ENCODE results near the gene KCNQ1. TPM values are rescaled to one million over a fixed set of nuclear protein-coding genes. Genes with fewer than 3 reads are reported as not detected.

Gene KCNQ1
- total and polyA plus RNA-seq, 9 of the 15 experiments (the other 6 are each of a cell fraction or from before 2014, with no cell fraction given), result 0.44 TPM; not detected in 8

DNA sequence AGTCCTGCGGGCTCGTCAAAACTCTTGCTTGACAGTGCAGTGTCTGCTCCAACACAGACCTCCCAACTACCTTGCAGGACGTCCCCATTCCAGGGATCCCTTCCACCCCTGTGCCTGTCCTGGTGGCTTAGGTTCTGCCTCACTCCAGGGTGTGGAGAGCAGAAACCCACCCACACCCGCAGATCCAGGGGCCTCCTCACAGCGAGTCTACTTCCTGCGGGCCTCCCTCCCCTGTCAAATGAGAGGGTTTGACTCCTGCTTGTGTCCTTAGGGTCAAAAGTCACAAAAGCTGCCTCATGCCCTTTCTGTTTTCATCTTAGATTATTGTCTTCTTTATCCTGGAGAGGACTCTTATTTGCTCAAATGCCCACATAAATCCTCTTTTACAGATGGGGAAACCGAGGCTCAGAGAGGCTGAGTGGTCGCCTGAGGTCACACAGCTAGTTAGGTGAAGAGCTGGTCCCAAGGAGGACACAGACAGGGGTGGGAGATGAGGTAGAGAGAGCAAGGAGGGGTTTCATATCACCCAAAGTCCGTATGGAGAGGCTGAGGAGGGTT is 336.1 kb downstream of the KCNQ1 start (continued):
- TF ChIP-seq CBX2 (IDR thresholded peaks at IDR 0.05; ENCODE audit: insufficient read depth, low read length, poor library complexity, severe bottlenecking) (no peak), ILK (tag; IDR thresholded peaks at IDR 0.05; ENCODE audit: borderline replicate concordance, low read depth) (no peak), XRCC5 (IDR thresholded peaks at IDR 0.05; ENCODE audit: low read depth, low read length) (0 out of 2 replicates have a peak, but pooled peaks have one; percentile 10), NFE2L1 (tag; IDR thresholded peaks at IDR 0.05; ENCODE audit: borderline replicate concordance, low read depth) (no peak), RCOR1 (IDR thresholded peaks at IDR 0.05; ENCODE audit: borderline replicate concordance in 1 of 2, low read depth in 2 of 2, low read length in 2 of 2) (peak in 1 of 2 experiments; percentile 51; a peak in 1 of 4 replicates), CHD4 (IDR thresholded peaks at IDR 0.05; ENCODE audit: insufficient read depth, insufficient replicate concordance, low read depth, low read length, poor library complexity, severe bottlenecking) (no peak), CHD1 (IDR thresholded peaks at IDR 0.05; ENCODE audit: low read length) (no peak), BRD9 (IDR thresholded peaks at IDR 0.05; ENCODE audit: low read depth, partially characterized antibody) (peak; percentile 12), E2F5 (CRISPR knock-in tag; IDR thresholded peaks at IDR 0.05) (no peak), FOXA3 (CRISPR knock-in tag; conservative IDR thresholded peaks at IDR 0.05 in 1 of 2, IDR thresholded peaks at IDR 0.05 in 1 of 2) (0 out of 4 replicates have a peak, but pooled peaks of 1 of the 2 experiments have one; percentile 42), HDAC1 (IDR thresholded peaks at IDR 0.05) (peak in 1 of 2 experiments; percentile 30; a peak in 1 of 4 replicates), FOXA1 (IDR thresholded peaks at IDR 0.05; ENCODE audit: borderline replicate concordance) (no peak), HDAC2 (IDR thresholded peaks at IDR 0.05) (peak; percentile 44; the same call in 1 of the 2 replicates)
- TF ChIP-seq, protein P1, sequence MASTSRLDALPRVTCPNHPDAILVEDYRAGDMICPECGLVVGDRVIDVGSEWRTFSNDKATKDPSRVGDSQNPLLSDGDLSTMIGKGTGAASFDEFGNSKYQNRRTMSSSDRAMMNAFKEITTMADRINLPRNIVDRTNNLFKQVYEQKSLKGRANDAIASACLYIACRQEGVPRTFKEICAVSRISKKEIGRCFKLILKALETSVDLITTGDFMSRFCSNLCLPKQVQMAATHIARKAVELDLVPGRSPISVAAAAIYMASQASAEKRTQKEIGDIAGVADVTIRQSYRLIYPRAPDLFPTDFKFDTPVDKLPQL (IDR thresholded peaks at IDR 0.05; ENCODE audit: extremely low read depth, insufficient read length), result no peak
- TF ChIP-seq, protein P2, sequence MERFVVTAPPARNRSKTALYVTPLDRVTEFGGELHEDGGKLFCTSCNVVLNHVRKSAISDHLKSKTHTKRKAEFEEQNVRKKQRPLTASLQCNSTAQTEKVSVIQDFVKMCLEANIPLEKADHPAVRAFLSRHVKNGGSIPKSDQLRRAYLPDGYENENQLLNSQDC (CRISPR knock-in tag; IDR thresholded peaks at IDR 0.05), result no peak
